ENCODE measurements around the gene MIEN1. TPM values are rescaled to one million over a fixed set of nuclear protein-coding genes. Genes with fewer than 3 reads are reported as not detected.

MIEN1 gene
- total and polyA plus RNA-seq, 2 of the 13 experiments (the other 11 are each of a cell fraction or from before 2014, with no cell fraction given), result 40.6 to 56.6 TPM

DNA sequence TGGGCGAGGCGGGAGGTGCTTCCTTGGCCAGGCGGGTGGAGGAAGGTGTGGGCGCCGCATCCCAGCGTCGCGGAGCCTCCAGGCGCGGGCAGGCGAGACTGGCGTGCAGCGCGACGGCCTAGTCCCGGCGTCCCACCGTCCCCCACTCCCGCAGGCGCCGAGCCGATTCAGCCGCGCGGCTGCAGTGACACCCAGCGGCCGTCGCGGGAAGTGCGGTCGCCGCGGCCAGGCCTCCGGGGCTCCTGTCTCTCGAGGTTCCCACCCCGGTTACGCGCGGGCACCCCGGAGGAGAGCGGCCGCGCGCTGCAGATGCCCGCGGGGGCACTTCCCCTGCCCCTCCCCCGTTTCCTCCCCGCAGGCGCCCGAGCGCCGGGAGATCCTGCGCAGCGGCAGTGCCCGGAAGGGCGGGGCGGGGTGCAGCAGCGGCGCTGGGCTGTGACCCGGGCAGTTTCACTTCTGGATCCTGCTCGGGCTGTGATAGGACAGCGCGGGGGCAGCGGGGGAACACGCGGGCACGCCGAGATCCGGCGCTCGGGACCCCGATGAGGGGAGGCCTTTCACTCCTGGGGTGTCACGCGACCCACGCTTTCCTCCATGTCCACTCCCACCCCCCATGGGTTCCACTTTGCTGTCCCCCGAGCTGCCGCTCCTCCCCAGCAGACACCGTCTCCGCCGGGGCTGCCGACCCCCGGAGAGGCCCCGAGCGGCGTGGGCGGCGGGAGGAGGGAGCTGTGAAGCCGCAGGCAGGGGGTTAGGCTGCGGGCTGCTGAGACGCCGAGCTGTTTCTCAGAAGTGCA is 24.0 kb upstream of the MIEN1 start (continued):
- peak; percentile 78; the same call in 1 of the 2 replicates for TF ChIP-seq ZNF780A (CRISPR knock-in tag; IDR thresholded peaks at IDR 0.05)
- peak; percentile 17 for TF ChIP-seq MTERF4 (CRISPR knock-in tag; IDR thresholded peaks at IDR 0.05)
- peak; percentile 37; the same call in 1 of the 2 replicates for TF ChIP-seq SOX5 (CRISPR knock-in tag; IDR thresholded peaks at IDR 0.05; ENCODE audit: borderline replicate concordance)
- TF ChIP-seq TP53 (CRISPR knock-in tag; conservative IDR thresholded peaks at IDR 0.05), result no peak
- peak; percentile 95 for TF ChIP-seq BRD4 (CRISPR knock-in tag; IDR thresholded peaks at IDR 0.05)
- peak; percentile 97 for TF ChIP-seq ZNF451 (CRISPR knock-in tag; IDR thresholded peaks at IDR 0.05)
- TF ChIP-seq ZNF749 (CRISPR knock-in tag; IDR thresholded peaks at IDR 0.05; ENCODE audit: borderline replicate concordance), result peak; percentile 66; the same call in 1 of the 2 replicates
- peak; percentile 70 for TF ChIP-seq DMAP1 (CRISPR knock-in tag; IDR thresholded peaks at IDR 0.05)
- peak; percentile 66; the same call in 1 of the 2 replicates for TF ChIP-seq ZNF614 (CRISPR knock-in tag; IDR thresholded peaks at IDR 0.05; ENCODE audit: borderline replicate concordance)
- no peak for TF ChIP-seq FOXM1 (CRISPR knock-in tag; IDR thresholded peaks at IDR 0.05)
- no peak for TF ChIP-seq NR3C1 (CRISPR knock-in tag; IDR thresholded peaks at IDR 0.05)
- peak; percentile 68; the same call in 1 of the 2 replicates for TF ChIP-seq ZNF703 (CRISPR knock-in tag; IDR thresholded peaks at IDR 0.05; ENCODE audit: borderline replicate concordance)
- TF ChIP-seq MYPOP (CRISPR knock-in tag; IDR thresholded peaks at IDR 0.05), result peak; percentile 97
- TF ChIP-seq CENPX (CRISPR knock-in tag; IDR thresholded peaks at IDR 0.05), result no peak
- TF ChIP-seq USF2 (IDR thresholded peaks at IDR 0.05; ENCODE audit: low read depth, low read length), result no peak
- TF ChIP-seq USF2 (CRISPR knock-in tag; IDR thresholded peaks at IDR 0.05; ENCODE audit: borderline replicate concordance), result peak; percentile 47; the same call in 1 of the 2 replicates
- no peak for TF ChIP-seq RAD51 (IDR thresholded peaks at IDR 0.05; ENCODE audit: borderline replicate concordance)
- peak; percentile 82 for TF ChIP-seq TAF1 (CRISPR knock-in tag; IDR thresholded peaks at IDR 0.05)
- no peak for TF ChIP-seq ZNF839 (CRISPR knock-in tag; IDR thresholded peaks at IDR 0.05; ENCODE audit: borderline replicate concordance)
- TF ChIP-seq DMTF1 (CRISPR knock-in tag; IDR thresholded peaks at IDR 0.05), result peak; percentile 95
- TF ChIP-seq PAWR (CRISPR knock-in tag; IDR thresholded peaks at IDR 0.05; ENCODE audit: borderline replicate concordance), result peak; percentile 86; the same call in 1 of the 2 replicates
- peak; percentile 67; the same call in 1 of the 2 replicates for TF ChIP-seq PPARG (CRISPR knock-in tag; conservative IDR thresholded peaks at IDR 0.05)
- peak; percentile 73; the same call in 1 of the 2 replicates for TF ChIP-seq ZNF234 (CRISPR knock-in tag; conservative IDR thresholded peaks at IDR 0.05)
- no peak for TF ChIP-seq RBM22 (optimal IDR thresholded peaks at IDR 0.05; ENCODE audit: low read length)

Measured in HepG2 (cell line).